HK-2 (cell line): ENCODE data around the gene RTN1.
A peak's percentile ranks its signal among the peaks of the same experiment; 100 is the strongest.

Experiments used
- DNase-seq: peaks from one replicate; pipeline ENCODE4 v3.0.0-alpha.2; 2018; ENCODE audit not compliant: unreplicated experiment

RTN1 gene

DNA sequence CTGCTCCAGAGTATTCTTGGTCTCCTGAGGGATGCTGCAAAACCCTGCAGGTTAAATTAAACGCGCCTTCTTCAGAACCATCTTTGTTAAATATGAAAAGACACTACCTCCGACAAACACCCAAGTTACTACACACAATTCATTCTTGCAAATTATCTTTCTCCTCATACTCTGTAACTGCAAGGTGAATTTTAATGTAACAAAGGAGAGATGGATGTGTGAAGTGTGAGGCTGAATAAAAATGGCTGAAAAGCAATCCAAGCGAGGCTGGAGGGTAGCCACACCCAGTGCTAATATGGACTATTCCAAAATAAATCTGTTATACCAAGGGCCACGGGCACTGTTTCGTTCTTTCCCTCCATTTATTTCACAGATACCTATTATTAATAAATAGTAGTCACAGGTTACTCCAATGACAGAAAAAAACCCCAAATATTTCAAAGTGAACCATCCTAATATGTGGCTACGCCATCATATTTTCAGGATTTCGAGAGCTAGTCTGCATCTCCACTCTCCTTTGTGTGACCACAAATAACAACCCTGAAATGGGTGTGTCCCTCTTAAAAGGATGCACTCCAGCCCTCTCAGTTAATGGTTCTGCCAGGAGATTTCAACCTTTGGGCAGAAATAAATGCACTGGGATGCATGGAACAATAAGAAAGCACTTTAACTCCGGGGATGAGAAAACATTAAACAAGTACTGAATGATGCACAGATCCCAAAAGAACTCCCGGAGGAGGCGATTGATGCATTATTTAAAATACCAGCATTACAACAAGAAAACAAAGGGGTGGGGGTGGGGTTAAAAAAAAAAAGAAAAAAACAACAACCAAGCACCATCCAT lies 240.9 kb downstream of the RTN1 start:
- DNase-seq: no peak

DNA sequence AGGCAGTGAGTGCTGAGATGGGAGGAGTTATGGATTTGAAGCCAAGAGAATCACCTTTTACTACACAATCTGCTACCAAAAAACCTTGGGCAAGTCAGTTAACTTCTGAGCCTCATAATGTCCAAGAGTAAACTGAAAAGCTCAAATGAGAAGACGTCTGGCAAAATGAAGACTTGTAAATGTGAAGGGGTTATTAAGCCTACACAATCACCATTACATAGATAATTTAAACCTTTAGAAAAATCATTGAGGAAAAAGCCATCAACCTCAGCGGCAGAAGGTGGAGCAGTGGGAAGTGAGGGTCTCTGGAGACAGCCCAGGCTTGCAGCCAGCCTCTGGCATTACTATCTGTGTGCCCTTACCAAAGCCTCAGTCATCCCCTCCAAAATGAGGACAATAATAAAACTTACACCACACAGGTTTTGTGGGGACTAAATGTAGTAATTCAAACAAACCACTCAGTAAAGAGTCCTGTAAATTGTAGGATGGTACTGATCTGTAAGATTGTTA lies 243.5 kb downstream of the RTN1 start:
- DNase-seq: no peak

DNA sequence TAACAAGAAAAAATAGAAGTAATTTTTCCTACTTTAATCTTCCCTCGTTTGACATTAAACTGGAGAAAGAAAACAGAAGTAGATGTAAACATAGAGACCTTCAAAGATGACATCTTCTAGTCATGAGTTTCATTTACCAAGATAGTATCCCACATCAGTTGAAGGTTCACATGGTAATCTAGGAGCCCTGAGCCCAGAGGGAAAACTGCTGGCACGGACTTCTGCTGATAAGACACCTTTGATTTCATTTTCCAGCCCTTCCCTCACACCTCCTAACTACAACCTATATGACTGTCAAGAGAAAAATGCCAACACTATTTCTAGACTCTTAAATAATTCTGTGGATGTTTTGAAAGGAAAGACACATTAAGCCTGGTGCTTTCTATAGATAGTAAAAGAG lies 247.9 kb downstream of the RTN1 start:
- no peak for DNase-seq

DNA sequence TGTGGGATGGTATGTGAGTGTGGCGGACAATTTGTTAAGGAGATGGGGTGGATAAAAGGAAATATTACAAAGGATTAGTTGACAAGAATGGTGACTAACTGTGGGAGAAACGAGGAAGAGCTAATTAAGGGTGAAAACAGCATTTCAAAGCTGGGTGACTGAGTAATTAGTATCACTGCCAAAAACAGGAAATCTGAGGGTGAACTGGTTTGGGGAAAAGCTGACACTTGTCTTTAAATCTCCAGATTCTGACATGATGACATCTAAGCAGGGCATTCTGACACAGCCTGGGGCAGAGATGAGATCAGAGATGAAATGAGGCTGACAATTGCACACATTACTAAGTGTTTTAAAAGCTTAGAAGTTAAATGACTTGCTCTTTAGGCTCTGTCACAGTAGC lies 251.5 kb downstream of the RTN1 start:
- no peak for DNase-seq

DNA sequence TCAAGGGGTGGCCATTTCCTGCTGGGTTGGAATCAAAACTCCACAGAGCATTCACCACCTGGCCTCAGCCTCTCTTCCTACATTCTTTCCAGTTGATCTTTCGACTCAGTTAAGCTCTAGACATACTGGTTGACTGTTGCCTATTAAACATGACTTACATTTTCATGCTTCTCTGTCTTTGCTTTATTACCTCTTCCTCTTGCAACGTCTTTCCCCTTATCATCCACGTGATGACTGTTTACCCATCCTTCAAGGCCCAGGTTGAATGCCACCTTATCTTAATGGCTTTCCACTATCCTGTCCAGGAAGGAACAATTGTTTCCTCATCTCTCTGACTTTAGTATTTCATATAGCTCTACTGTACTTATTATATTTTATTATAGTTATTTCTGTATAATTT lies 269.5 kb downstream of the RTN1 start:
- DNase-seq: no peak

DNA sequence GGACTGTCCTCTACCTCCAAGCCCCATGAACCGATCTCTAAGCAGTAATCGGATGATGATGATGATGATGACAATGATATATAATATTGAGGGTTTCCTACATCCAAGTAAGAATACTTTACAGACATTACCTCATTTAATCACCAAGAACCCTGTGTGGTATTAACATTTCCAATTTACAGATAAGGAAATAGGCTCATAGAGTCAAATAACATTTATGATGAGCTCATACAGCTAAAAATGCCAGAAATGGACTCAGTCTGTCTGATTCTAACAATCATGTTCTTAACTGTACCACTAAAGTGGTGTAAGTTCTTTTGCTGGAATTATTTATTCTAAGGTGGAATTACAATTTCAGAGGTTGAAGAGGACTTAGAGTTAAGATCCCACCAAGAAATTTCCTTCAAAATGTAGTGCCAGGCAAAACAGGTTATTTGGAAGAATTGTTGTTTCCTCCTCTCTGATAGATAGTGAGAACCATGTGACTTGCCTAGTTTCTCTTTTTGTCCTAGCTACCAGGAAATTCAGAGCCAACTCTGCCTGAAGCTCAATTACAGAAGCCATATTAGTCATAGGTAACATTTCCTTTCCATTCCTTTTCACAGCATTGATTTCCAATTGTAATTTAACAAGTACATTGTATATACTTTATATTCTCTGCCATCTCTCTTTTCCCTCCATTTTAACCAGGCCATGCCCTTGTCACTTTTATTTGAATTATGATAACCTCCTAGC lies 270.2 kb downstream of the RTN1 start:
- DNase-seq: no peak

DNA sequence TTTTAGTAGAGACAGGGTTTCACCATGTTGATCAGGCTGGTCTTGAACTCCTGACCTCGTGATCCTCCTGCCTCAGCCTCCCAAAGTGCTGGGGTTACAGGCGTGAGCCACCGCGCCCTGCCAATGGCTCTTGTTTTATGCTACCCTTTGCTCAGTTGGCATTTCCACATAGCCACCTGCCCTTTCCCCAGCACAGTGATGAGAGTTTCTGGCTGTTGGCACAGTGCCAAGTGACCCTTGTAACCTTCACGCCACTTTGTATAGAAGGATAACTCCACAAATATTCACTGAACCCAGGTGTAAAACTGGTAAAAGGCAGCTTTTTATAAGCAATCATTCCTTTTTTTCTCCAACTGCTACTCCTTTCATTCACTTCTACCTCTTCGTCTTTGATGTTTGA lies 275.5 kb downstream of the RTN1 start:
- DNase-seq: no peak

DNA sequence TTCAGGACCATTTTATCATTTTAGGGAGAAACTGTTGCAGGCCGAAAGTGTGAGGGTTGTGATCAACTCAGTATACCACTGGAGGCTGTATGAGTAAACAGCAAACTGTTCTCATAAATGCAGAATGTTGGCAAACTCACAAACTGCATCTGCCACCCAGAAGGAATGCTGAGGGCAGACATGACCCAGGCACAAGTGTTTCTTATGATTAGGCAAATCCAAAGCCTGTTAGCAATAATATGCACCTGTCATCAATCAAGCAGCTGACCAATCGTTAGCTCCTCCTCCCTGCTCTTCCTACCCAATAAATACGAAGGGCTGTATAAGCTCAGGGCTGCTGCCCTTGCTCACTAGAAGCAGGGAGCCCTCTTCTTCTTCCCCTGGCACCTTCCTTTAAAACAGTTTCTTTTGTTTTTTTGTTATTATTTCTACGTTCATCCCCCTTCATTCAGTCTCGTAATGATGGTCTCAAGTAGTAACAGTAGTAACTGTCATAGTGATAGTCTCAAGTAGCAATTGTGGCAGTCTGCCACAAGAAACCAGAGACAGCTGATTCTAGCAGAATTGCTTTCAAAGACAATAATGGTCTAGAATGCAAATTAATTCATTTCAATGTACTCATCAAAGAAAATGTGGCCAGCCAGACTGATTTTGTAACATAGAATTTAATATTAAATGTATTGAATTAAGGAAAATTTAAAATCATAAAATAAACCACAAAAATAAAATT lies 278.8 kb downstream of the RTN1 start:
- no peak for DNase-seq

DNA sequence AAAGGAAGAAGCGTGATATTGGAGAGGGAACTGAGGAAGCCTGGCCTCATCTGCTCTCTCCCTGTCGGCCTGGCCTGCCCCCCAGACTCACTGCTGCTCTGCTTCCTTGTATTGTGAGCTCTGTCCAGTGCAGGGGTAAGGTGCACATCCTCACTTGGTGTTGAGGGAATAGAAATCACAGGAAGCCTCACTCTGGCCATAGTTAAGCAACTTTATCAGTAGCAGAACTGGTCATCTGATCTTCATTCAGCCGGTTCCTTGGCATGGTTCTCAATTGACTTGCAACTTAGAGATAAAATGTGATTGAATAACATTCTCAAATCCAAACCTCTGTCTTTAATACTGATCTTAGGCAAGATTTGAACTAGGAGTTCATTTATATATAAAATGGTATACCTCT lies 282.5 kb downstream of the RTN1 start:
- DNase-seq: no peak

DNA sequence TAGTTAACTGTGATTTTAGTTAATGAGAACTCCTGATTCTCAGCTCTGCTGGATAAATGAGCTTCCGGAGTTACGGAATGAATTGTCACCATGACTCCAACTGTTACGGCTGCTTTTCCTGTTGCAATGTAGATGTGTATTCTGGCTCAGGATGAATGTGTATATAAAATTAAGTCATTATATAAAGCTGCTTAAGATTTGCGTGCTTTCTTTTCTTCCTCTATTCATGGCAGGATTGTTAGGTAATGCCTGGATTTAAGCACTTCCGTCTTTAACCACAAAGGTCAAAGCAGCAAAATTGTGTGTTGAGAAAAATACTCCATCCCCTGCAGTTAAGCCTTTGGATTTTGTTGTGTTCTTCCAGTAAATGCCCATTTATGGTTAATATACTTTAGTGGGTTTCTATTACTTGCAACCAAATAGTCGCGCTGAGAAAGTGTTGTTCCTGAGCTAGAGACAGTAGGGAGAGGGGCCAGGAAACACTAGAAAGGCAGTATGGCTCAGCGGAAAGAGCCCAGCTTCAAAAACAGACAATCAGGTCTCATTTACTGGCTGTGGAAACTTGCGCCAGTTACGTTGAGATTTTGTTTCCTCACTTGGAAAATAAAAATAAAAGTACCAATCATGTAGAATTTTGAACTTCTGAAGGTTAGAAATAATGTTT lies 284.6 kb downstream of the RTN1 start:
- no peak for DNase-seq

DNA sequence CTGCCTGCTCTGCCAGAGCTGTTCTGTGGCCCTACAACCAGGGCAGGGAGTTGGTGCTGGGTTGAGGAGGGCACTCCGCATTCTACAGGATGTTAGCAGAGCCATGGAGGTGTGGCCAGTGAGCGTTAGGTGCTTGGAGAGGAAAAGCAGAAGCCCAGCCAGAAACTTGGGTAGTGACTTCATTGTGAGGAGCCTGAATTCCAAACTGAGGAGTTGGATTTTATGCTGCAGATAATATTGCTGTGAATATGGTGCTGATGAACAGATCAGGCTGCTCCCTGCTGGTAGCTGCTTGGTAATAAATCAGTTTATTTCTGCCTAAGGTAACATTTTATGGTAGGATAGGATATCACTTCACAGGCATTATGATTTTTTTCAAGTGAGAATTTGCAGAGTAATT lies 286.8 kb downstream of the RTN1 start:
- DNase-seq: no peak

DNA sequence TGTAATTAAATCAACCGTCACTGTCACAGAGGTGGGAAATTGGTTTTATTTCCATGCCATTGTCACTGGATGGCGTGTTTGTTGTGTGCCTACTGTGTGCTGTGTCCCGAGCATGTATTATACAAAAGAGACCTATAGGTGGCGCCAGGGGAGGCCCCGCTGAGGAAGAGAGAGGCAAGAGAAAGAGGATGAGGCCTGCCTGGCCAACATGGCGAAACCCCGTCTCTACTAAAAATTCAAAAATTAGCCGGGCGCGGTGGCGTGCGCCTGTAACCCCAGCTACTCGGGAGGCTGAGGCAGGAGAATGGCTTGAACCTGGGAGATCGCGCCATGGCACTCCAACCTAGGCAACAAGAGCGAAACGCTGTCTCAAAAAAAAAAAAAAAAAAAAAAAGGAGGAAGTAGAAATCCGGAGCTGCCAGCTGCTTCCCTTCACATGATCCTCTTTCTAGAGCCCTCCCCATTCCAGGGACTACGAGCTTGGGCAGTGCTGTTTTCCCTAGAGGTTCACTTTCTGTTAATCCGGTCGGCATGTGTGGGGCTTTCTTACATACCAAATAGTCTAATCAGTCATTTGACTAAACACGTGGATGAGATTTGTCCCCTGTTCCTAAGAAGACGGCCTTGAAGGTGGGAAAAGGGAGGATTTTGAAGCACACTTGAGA lies 287.6 kb downstream of the RTN1 start:
- DNase-seq: no peak

DNA sequence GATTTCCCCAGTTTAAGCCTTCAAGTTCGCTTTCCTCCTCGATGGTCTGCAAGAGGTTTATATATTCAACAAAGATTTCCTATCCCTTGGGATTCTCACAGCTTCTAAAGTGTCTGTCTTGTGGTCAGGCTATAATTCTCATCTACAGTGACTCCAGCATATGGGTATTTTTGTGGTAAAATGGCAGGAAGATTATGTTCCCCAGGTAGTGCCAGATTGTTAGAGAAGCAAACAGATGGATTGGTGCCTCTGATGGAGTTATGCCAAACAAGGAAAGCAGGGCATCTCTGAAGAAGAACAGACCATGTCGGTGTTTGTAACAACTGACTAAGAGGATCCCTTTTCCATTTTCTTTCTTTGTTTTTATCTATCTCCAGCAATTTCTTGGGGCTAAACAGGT lies 288.4 kb downstream of the RTN1 start:
- no peak for DNase-seq

DNA sequence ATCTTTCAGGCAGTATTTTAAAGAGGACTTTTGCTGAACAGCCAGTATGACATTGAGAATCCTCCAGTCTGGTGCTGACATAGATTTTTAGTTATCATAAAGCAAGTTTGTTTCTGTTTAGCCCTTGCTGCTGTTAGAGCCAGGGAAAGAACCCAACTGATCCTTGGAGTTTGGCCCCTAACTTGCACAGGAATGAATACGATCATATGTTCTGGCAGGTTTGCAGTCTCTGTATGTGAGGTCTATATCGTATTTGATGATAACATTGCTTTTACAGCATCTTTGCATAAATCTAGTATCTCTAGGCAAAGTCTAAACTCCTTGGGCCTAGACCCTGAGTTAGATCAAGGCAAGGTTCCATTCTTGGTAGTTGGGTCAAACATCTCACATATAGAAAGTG lies 289.7 kb downstream of the RTN1 start:
- no peak for DNase-seq

DNA sequence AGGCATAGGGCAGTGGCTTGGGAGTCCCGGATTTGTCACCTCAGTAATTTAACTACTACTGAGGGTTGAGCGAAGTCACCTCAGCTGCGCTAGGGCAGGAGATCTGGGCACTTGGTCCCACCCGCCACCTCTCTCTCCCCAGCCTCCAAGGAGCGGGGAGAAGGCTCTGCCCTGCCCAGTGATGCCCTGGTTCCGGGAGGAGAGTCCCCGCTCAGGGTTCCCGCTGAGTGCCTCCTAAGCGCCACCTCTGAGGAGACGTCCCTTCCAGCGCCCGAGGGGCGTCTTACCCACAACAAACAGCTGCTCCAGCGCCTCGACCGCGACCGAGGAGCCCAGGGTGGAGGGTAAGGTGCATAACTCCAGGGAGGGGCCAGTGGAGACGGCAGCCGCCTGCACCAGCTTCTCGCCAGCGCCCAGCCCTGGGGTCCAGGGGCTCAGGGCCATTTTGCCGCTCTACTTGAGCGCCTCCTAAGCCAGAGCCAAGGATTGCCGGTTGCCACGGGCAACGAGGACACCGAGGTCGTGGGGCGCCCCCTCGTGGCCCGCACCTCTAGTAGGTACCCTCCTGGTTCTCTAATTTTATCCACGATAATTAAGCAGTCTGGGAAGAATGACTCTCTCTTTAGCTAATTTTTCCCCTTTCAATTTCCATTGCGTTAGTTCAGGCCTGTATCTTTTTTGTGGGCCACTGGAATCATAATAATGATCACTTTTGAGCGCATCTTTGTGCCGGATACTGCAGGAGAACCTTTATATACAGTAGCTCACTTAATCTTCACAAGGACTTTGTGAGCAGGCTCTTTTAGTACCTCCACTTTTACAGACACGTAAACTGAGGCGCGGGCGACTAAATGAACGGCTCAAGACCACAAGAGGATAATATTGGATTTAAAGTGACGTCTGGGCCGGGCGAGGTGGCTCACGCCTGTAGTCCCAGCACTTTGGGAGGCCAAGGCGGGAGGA lies 294.0 kb downstream of the RTN1 start, which contains the start of gene CCDC175:
TSS of gene CCDC175 (minus strand) at position 481 of the 963 bp plus-strand sequence. CDS start at position 444, 37 bp downstream.
- peak; percentile 71 for DNase-seq

DNA sequence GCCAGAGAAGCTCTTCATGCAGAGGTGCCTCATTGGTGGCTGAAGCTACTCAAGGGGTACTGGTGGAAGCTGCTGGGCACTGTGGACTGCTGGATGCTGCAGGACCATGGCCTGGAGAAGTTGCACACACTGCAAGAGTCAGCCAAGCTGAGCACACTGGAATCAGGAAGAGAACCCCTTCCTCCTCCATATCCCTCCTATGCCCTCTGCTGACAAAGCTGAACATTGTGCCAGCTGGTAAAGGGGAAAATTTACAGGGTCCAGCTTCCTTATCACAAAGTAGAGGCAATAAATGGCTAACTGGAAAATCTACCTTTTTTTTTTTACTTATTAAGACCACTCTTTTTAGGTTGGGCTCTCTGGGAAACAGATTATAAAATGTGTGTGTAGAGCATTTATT lies 300.5 kb downstream of the RTN1 start:
- DNase-seq: no peak

DNA sequence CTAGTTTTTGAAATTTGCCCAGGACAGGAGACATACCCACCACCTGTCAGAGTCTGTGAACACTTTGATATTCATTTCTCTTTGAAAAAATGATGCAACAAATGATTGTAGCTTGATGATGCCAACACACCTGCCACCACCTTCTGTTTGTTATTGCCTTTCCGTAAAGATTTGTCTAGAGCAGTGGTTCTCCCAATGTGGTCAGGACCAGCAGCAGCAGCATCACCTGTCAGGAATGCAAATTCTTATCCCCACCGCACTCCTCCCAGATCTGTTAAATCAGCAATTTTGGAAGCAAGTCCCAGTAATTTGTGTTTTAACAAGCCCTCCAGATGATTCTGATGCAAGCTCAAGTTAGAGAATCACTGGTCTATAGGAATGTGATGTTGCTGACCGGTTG lies 303.9 kb downstream of the RTN1 start:
- no peak for DNase-seq

DNA sequence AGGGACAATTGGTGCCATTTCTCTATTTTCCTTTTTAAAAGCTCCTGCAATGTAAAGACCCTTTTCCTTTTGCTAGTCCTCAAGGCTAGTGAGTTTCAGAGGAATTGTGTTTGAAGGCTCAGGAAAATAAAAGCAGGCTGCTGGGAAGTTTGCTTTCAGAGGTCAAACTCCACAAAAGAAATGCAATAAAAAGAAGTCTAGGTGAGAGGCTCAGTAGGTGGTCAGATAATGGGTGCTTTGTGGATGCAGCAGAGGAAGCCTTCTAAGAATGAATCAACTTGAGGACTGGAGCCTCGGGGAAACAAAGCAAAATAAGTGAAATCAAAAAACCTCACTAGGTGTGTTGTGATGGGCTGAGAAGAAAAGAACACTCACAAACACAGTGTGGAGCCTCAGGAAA lies 304.3 kb downstream of the RTN1 start:
- DNase-seq: no peak

DNA sequence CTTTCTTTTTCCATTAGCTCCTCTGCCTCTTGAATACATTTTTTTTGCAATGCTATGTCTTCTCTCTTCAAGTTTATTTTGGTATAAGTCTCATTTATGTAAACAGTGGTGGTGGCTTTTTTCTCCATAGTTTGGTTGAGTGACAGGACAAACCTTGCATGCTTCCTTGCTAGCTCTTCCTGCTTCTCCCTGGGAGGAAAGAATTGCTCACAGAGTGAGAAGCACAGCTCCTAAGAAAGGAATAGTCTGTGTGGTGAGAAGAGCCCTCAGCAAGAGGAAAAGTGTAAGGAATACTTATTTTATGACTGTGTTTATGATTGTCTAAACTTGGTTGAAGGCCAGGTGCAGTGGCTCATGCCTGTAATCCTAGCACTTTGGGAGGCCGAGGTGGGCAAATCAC lies 305.5 kb downstream of the RTN1 start:
- DNase-seq: no peak

DNA sequence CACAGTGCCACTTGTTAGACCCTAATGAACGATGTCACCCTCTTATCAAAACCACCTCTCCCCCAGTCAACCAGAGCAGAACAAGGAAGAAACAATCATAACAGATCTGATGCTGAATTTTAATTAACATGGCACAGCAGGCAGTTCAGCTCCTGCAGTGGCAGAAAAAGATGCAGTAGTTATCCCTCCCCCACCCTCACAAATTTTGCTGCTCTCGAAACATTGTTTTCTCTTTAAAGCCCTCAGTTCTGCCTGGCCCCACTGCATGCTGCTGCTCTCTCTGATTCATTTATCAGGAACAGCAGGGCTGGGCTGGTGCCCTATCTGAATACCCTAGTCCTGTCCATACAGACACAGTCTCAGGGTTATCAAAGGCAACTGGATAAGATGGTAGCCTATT lies 306.2 kb downstream of the RTN1 start:
- DNase-seq: no peak
